HL-60 (cell line): ENCODE results near the gene FRRS1.

ENCODE experiments used
- CTCF ChIP-seq: IDR thresholded peaks from one replicate; pipeline ENCODE4 v1.5.1; 2011; ENCODE audit warnings: low read length, control low read depth, inconsistent platforms; ENCODE audit not compliant: insufficient read depth
- REST ChIP-seq: IDR thresholded peaks from 2 replicates; pipeline ENCODE4 v1.6.1; 2012; ENCODE audit warnings: low read depth; ENCODE audit not compliant: insufficient replicate concordance
- SPI1 ChIP-seq: IDR thresholded peaks from 2 replicates; pipeline ENCODE4 v1.6.1; 2012; ENCODE audit warnings: low read depth, mild to moderate bottlenecking, borderline replicate concordance

- TF ChIP-seq CTCF (no peak), REST (no peak), SPI1 (no peak)
These were observed 104.7 kb downstream of the FRRS1 start for GRCh38 chr1:99661780-99662179.
